HCT116 (cell line): ENCODE data around the gene AGAP1. TPM values are rescaled to one million over a fixed set of nuclear protein-coding genes. Genes with fewer than 3 reads are reported as not detected.

Experiments
- ATAC-seq: fragments of 200-7000 bp; cut with Tn5 transposase; 2 replicates; pipeline ENCODE4 v1.9.1; 2020; ENCODE audit warnings: mild to moderate bottlenecking, moderate library complexity
- BruUV-seq: library from RNA; stranded (reverse); fragments of 400-500 nt; replicated peaks from 2 replicates; lab custom pipeline; 2021; lab: Mats Ljungman, UMichigan
- CTCF ChIA-PET: fragments of 300-600 bp; sonication (Branson Sonifier 250); formaldehyde crosslinking; loops from one replicate; lab custom pipeline; 2021; ENCODE audit warnings: antibody characterized with exemption; lab: Charles Lee
- POLR2A ChIA-PET: fragments of 300-600, 350-600 bp; sonication (Branson Sonifier 250); formaldehyde crosslinking; loops from one replicate; lab custom pipeline; 2021; ENCODE audit warnings: antibody characterized with exemption; lab: Charles Lee
- RAD21 ChIA-PET, 2 experiments: fragments of 300-600 bp; sonication (Branson Sonifier 250); formaldehyde crosslinking; loops; one replicate each; lab custom pipeline; 2023; ENCODE audit warnings: low total read pairs in 2 of 2; ENCODE audit not compliant: uncharacterized antibody in 2 of 2, unreplicated experiment in 2 of 2, low non-redundant PET in 1 of 2; lab: Charles Lee
- DNase-seq: peaks from one replicate; pipeline ENCODE4 v3.0.0-alpha.2; 2010; ENCODE audit warnings: low read depth, low spot score
- H2AFZ ChIP-seq: fragments of 200-600 bp; shearing (Covaris generic), sonication (generic); 2 replicates; pipeline ENCODE4 v1.6.1; 2017; ENCODE audit warnings: low read depth, mixed run types, mixed read lengths, antibody characterized with exemption, low read length; ENCODE audit not compliant: poor library complexity, severe bottlenecking
- H3K27ac ChIP-seq: 2 replicates; pipeline ENCODE4 v1.5.1; 2012; ENCODE audit warnings: low read depth, low read length
- H3K27me3 ChIP-seq: fragments of 200-600 bp; sonication (generic); 2 replicates; pipeline ENCODE4 v1.6.1; 2016; ENCODE audit warnings: mixed run types, low read length, mixed read lengths; ENCODE audit not compliant: insufficient read depth
- H3K36me3 ChIP-seq, 2 experiments: fragments of 200-500 bp in 1 of 2; fragments of 200-600 bp in 1 of 2; sonication (Bioruptor generic) in 1 of 2; sonication (generic) in 1 of 2; 2 replicates each; pipeline versions ENCODE4 v1.5.1 to v1.6.1; 2014 to 2016; ENCODE audit warnings: low read length in 2 of 2, inconsistent platforms in 1 of 2, mixed read lengths in 1 of 2, mixed run types in 1 of 2; ENCODE audit not compliant: insufficient read depth in 2 of 2, control insufficient read depth in 1 of 2
- H3K4me1 ChIP-seq, 2 experiments: fragments of 200-600 bp in 1 of 2; sonication (generic) in 1 of 2; 2 replicates each; pipeline versions ENCODE4 v1.5.1 to v1.6.1; 2012 to 2017; ENCODE audit warnings: low read length in 2 of 2, inconsistent platforms in 1 of 2, mild to moderate bottlenecking in 1 of 2, mixed read lengths in 1 of 2, mixed run types in 1 of 2, moderate library complexity in 1 of 2; ENCODE audit not compliant: insufficient read depth in 2 of 2, control insufficient read depth in 1 of 2
- H3K4me2 ChIP-seq: fragments of 200-600 bp; sonication (generic); 2 replicates; pipeline ENCODE4 v1.6.1; 2017; ENCODE audit warnings: mixed run types, low read length, mixed read lengths
- H3K4me3 ChIP-seq, 2 experiments: fragments of 200-600 bp in 1 of 2; sonication (generic) in 1 of 2; replicated peaks in 1 of 2; 2 replicates each; pipeline ENCODE4 v1.5.1; 2011 to 2016; ENCODE audit warnings: low read length in 2 of 2, control low read depth in 1 of 2, low read depth in 1 of 2, mild to moderate bottlenecking in 1 of 2, mixed read lengths in 1 of 2, mixed run types in 1 of 2
- H3K79me2 ChIP-seq: fragments of 200-600 bp; sonication (generic); 2 replicates; pipeline ENCODE4 v1.6.1; 2017; ENCODE audit warnings: mild to moderate bottlenecking, mixed run types, low read length, moderate library complexity, mixed read lengths; ENCODE audit not compliant: insufficient read depth
- H3K9ac ChIP-seq: fragments of 200-600 bp; sonication (generic); 2 replicates; pipeline ENCODE4 v1.6.1; 2016; ENCODE audit warnings: low read length, mixed read lengths
- H3K9me2 ChIP-seq: fragments of 200-600 bp; sonication (generic), shearing (Covaris generic); 2 replicates; pipeline ENCODE4 v1.6.1; 2017; ENCODE audit warnings: mixed run types, mild to moderate bottlenecking, moderate library complexity; ENCODE audit not compliant: insufficient read depth
- H3K9me3 ChIP-seq, 2 experiments: fragments of 200-500 bp in 1 of 2; fragments of 200-600 bp in 1 of 2; sonication (Bioruptor generic) in 1 of 2; sonication (generic) in 1 of 2; 2 replicates each; pipeline ENCODE4 v1.6.1; 2014 to 2017; ENCODE audit warnings: low read length in 2 of 2, mixed read lengths in 2 of 2, inconsistent platforms in 1 of 2, low read depth in 1 of 2, mild to moderate bottlenecking in 1 of 2, mixed run types in 1 of 2, moderate library complexity in 1 of 2; ENCODE audit not compliant: control insufficient read depth in 1 of 2, insufficient read depth in 1 of 2
- H4K20me1 ChIP-seq: fragments of 200-600 bp; sonication (generic), shearing (Covaris generic); 2 replicates; pipeline ENCODE4 v1.6.1; 2017; ENCODE audit warnings: mixed run types, mild to moderate bottlenecking, moderate library complexity; ENCODE audit not compliant: insufficient read depth
- CBX3 ChIP-seq: IDR thresholded peaks from 2 replicates; pipeline ENCODE4 v1.6.1; 2012; ENCODE audit warnings: low read depth
- EZH2 ChIP-seq: fragments of 200-600 bp; sonication (generic); IDR thresholded peaks from 2 replicates; pipeline ENCODE4 v1.6.1; 2017; ENCODE audit warnings: antibody characterized with exemption, mixed run types
- FOSL1 ChIP-seq: IDR thresholded peaks from 2 replicates; pipeline ENCODE4 v1.6.1; 2012; ENCODE audit warnings: low read depth
- POLR2AphosphoS5 ChIP-seq: IDR thresholded peaks from 2 replicates; pipeline ENCODE4 v1.6.1; 2011; ENCODE audit warnings: mild to moderate bottlenecking, low read depth, low read length, moderate library complexity
- RAD21 ChIP-seq: IDR thresholded peaks from 2 replicates; pipeline ENCODE4 v1.6.1; 2012; ENCODE audit warnings: low read depth, mild to moderate bottlenecking
- REST ChIP-seq: IDR thresholded peaks from 2 replicates; pipeline ENCODE4 v1.6.1; 2012; ENCODE audit warnings: low read depth
- SIN3A ChIP-seq: IDR thresholded peaks from 2 replicates; pipeline ENCODE4 v1.6.1; 2012; ENCODE audit warnings: low read depth
- SP1 ChIP-seq: IDR thresholded peaks from 2 replicates; pipeline ENCODE4 v1.6.1; 2012; ENCODE audit warnings: low read depth
- intact Hi-C: fragments of 100-400 bp; cut with micrococcal nuclease; formaldehyde crosslinking; loops from 2 replicates; pipeline ENCODE4 v1.10.0; 2022
- total RNA-seq: library from RNA; stranded (reverse); gene quantifications from one replicate; pipeline ENCODE4 v1.2.1, GENCODE V29; 2021; ENCODE audit not compliant: unreplicated experiment

The AGAP1 gene
- total RNA-seq, 1 experiment from 2014 or later = 43.8 TPM

- ChIA-PET POLR2A (no interaction called here), RAD21 (no interaction called here), CTCF (no interaction called here)
- H3K4me2 ChIP-seq = no peak overlapping the region
- no peak overlapping the region for H3K4me3 ChIP-seq
- ATAC-seq = no peak
- no peak for DNase-seq
- no peak overlapping the region for H3K27ac ChIP-seq
- peaks cover 93% of the 10 kb centered on the region for H3K79me2 ChIP-seq
- BruUV-seq = no TSS peak
- no peaks in the 10 kb centered on the region for H3K27me3 ChIP-seq
- H4K20me1 ChIP-seq = peaks cover 4% of the 10 kb centered on the region; the same call in 1 of the 2 replicates
- H3K9me2 ChIP-seq = no peaks in the 10 kb centered on the region
- H3K36me3 ChIP-seq = no peaks in the 10 kb centered on the region
- no peak overlapping the region for H3K9ac ChIP-seq
- no peak overlapping the region for H2AFZ ChIP-seq
- intact Hi-C loops = no loop called here
- no peaks in the 10 kb centered on the region for H3K9me3 ChIP-seq
- H3K4me1 ChIP-seq = no peaks in the 10 kb centered on the region; a peak in 1 of 4 replicates
- no peak for TF ChIP-seq SP1
- TF ChIP-seq CBX3 = no peak
Observed at GRCh38 chr2:235692671-235693171, 198.9 kb downstream of the AGAP1 start.

- intact Hi-C loops = no loop called here
Observed at GRCh38 chr2:235693279-235693678, 199.4 kb downstream of the AGAP1 start.

More at GRCh38 chr2:235693279-235693678, 199.4 kb downstream of the AGAP1 start:
- Histone ChIP-seq H3K27ac (no peak overlapping the region), H3K27me3 (no peaks in the 10 kb centered on the region), H3K4me3 (no peak overlapping the region), H2AFZ (no peak overlapping the region), H3K36me3 (no peaks in the 10 kb centered on the region), H3K9me3 (no peaks in the 10 kb centered on the region), H3K4me2 (no peak overlapping the region), H4K20me1 (peaks cover 6% of the 10 kb centered on the region; the same call in 1 of the 2 replicates), H3K9me2 (no peaks in the 10 kb centered on the region), H3K9ac (no peak overlapping the region), H3K79me2 (peaks cover 96% of the 10 kb centered on the region), H3K4me1 (no peaks in the 10 kb centered on the region; a peak in 1 of 4 replicates)
- ChIA-PET POLR2A (no interaction called here), RAD21 (no interaction called here), CTCF (no interaction called here)
- no TSS peak for BruUV-seq
- TF ChIP-seq POLR2AphosphoS5 = no peak
- TF ChIP-seq SIN3A = no peak
- TF ChIP-seq REST = no peak
- TF ChIP-seq EZH2 = no peak
- no peak for TF ChIP-seq RAD21
- TF ChIP-seq FOSL1 = no peak
- DNase-seq = no peak
- no peak for ATAC-seq
